Inflammatory macrophage treated with lipopolysaccharide for 1 hour (primary cell): Measurements from ENCODE around the gene FSD1L.
"Not testable (repeated sequence)": the region's sequence is repeated elsewhere in the genome, so short reads cannot be mapped to it uniquely, and the experiment has no call there.

Source experiments
- DNase-seq, 2 donors: peaks; one replicate each; pipeline ENCODE4 v3.0.0-alpha.2; 2020 to 2022

The FSD1L gene

DNA sequence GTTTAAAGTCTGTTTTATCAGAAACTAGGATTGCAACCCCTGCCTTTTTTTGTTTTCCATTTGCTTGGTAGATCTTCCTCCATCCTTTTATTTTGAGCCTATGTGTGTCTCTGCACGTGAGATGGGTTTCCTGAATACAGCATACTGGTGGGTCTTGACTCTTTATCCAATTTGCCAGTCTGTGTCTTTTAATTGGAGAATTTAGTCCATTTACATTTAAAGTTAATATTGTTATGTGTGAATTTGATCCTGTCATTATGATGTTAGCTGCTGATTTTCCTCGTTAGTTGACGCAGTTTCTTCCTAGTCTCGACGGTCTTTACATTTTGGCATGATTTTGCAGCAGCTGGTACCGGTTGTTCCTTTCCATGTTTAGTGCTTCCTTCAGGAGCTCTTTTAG is 132.1 kb downstream of the FSD1L start:
- DNase-seq, result not testable (repeated sequence)

DNA sequence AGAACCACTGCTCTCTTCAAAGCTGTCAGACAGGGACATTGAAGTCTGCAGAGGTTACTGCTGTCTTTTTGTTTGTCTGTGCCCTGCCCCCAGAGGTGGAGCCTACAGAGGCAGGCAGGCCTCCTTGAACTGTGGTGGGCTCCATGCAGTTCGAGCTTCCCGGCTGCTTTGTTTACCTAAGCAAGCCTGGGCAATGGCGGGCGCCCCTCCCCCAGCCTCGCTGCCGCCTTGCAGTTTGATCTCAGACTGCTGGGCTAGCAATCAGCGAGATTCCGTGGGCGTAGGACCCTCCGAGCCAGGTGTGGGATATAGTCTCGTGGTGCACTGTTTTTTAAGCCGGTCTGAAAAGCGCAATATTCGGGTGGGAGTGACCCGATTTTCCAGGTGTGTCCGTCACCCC is 133.7 kb downstream of the FSD1L start:
- not testable (repeated sequence) for DNase-seq

DNA sequence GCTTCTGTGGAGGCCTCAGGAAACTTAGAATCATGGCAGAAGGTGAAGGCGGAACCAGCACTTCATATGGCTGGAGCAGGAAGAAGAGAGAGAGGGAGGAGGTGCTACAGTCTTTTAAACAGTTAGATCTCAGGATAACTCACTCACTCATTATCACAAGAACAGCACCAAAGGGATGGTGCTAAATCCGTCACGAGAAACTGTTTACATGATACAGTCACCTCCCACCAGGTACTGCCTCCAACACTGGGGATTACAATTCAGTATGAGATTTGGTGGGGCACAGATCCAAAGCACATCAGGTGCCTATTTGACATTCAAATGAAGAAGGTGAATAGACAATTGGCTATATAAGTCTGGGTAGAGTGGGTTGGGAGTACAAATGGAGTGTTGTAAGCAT is 145.3 kb downstream of the FSD1L start:
- DNase-seq, result no peak
